Measurements from ENCODE around the gene MLKL. TPM values are rescaled to one million over a fixed set of nuclear protein-coding genes. Genes with fewer than 3 reads are reported as not detected.

Gene MLKL
- total and polyA plus RNA-seq, 2 of the 13 experiments (the other 11 are each of a cell fraction or from before 2014, with no cell fraction given) = 6.4 to 10.7 TPM

DNA sequence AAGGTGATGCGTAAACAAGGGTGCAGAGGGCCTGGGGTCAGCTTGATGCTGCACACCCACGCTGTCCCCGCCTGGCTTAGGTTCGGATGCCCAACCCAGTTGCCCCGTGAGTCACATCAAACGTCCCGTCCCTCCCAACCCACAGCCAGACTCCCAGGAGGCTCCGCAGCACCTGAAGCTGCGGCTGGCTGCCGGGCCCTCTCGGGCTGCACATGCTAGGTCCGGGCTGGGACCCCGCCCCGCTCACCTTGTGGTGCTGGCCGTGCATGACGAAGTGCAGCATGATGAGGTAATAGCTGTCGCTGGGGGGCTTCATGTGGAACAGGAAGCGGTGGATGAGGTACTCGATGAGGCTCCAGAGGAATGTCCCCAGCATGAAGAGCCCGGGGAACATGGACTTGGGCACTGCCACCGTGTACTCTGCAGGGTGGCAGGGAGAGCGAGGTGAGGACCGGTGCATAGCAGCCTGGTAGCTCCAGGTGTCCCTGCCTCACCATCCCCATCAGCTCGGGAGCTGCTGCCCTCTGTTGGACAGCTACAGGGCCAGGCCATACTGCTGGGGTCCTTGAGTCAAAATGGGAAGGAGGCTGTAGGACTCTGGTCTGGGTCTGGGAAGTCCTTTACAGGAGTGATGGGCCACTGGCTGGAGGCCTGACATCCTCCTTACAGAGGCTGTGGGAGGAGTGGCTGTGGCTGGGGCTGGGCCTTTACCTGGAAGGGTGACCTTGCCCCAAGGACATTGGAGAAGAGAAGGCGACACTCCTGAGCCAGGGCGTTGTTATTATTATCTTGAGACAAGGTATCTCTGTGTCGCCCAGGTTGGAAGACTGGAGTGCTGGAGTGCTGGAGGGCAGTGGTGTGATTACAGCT, 18.3 kb upstream of the MLKL start:
- Histone ChIP-seq H3K79me2 (ENCODE audit: insufficient read depth, low read length) (no peaks in the 10 kb centered on the region), H4K20me1 (ENCODE audit: insufficient read depth, low read length) (no peaks in the 10 kb centered on the region), H3K27ac (ENCODE audit: extremely low read length, insufficient read depth, low read length) (no peak overlapping the region), H3K4me3 (replicated peaks in 1 of 3; ENCODE audit: insufficient read depth in 1 of 3, low read depth in 2 of 3, low read length in 3 of 3) (no peak overlapping the region), H3K9me3 (ENCODE audit: low read length) (no peaks in the 10 kb centered on the region), H3K9ac (ENCODE audit: insufficient read depth, low read depth, low read length) (no peak overlapping the region), H3K4me2 (ENCODE audit: low read depth, low read length) (no peak overlapping the region), H3K4me1 (ENCODE audit: insufficient read depth, low read length) (0 out of 2 replicates have a peak, but pooled peaks cover 6% of the 10 kb centered on the region), H2AFZ (ENCODE audit: low read length) (no peak overlapping the region), H3K27me3 (ENCODE audit: control insufficient read depth in 1 of 2, insufficient read depth in 2 of 2, low read length in 2 of 2) (peaks cover 14 to 50% of the 10 kb centered on the region in 2 experiments), H3K36me3 (replicated peaks in 1 of 2; ENCODE audit: control insufficient read depth in 1 of 2, insufficient read depth in 2 of 2, low read length in 2 of 2) (no peaks in the 10 kb centered on the region)
- 33% methylated on average over 22 of the region's 27 CpGs for whole genome bisulfite sequencing (ENCODE audit: low lambda C conversion rate)
- CTCF ChIA-PET (ENCODE audit: low intra/inter-chr PET ratio, low total read pairs) = no interaction called here
- intact Hi-C loops (cut with micrococcal nuclease; ENCODE audit: unreplicated experiment) (no loop called here), in situ Hi-C loops (cut with HindIII; ENCODE audit: extremely low pct_ligation_motif_present, low pct_unique_long_range_greater_than_20kb) (no loop called here)
- TF ChIP-seq ZFP37 (CRISPR knock-in tag; IDR thresholded peaks at IDR 0.05; ENCODE audit: borderline replicate concordance) (no peak), ZNF768 (CRISPR knock-in tag; IDR thresholded peaks at IDR 0.05) (0 out of 2 replicates have a peak, but pooled peaks have one; percentile 6), XRCC5 (optimal IDR thresholded peaks at IDR 0.05; ENCODE audit: low read length) (peak; percentile 40), STAG1 (CRISPR knock-in tag; IDR thresholded peaks at IDR 0.05) (0 out of 2 replicates have a peak, but pooled peaks have one; percentile 26), NFIB (CRISPR knock-in tag; IDR thresholded peaks at IDR 0.05; ENCODE audit: borderline replicate concordance) (0 out of 2 replicates have a peak, but pooled peaks have one; percentile 44), ARHGAP35 (CRISPR knock-in tag; IDR thresholded peaks at IDR 0.05; ENCODE audit: borderline replicate concordance) (0 out of 2 replicates have a peak, but pooled peaks have one; percentile 47)
- TF ChIP-seq, protein P1, sequence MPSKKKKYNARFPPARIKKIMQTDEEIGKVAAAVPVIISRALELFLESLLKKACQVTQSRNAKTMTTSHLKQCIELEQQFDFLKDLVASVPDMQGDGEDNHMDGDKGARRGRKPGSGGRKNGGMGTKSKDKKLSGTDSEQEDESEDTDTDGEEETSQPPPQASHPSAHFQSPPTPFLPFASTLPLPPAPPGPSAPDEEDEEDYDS (CRISPR knock-in tag; IDR thresholded peaks at IDR 0.05) = no peak
- TF ChIP-seq, protein P2, sequence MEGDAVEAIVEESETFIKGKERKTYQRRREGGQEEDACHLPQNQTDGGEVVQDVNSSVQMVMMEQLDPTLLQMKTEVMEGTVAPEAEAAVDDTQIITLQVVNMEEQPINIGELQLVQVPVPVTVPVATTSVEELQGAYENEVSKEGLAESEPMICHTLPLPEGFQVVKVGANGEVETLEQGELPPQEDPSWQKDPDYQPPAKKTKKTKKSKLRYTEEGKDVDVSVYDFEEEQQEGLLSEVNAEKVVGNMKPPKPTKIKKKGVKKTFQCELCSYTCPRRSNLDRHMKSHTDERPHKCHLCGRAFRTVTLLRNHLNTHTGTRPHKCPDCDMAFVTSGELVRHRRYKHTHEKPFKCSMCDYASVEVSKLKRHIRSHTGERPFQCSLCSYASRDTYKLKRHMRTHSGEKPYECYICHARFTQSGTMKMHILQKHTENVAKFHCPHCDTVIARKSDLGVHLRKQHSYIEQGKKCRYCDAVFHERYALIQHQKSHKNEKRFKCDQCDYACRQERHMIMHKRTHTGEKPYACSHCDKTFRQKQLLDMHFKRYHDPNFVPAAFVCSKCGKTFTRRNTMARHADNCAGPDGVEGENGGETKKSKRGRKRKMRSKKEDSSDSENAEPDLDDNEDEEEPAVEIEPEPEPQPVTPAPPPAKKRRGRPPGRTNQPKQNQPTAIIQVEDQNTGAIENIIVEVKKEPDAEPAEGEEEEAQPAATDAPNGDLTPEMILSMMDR (CRISPR knock-in tag; IDR thresholded peaks at IDR 0.05) = peak; percentile 49
- no peak for DNase-seq (ENCODE audit: low spot score)
- no peak for FAIRE-seq
- peak; percentile 69 for ATAC-seq
- POLR2A ChIA-PET = interaction anchor here (1.0 kb wide), 1 partner anchor 18 kb away, joined by 5 read pairs; the partner anchor contains the start of gene MLKL
- no TSS peak for BruUV-seq (replicated peaks)

All from HepG2 (cell line).